GM12801 (cell line): ENCODE data around the gene C10orf67.

Experiments
- TF ChIP-seq, protein P1 (sequence below): IDR thresholded peaks from one replicate; pipeline ENCODE4 v1.5.1; 2011; ENCODE audit warnings: control low read depth; ENCODE audit not compliant: insufficient read length; ENCODE audit errors: extremely low read depth

Gene C10orf67

GRCh38 chr10:23200997-23201652 lies 143.5 kb downstream of the C10orf67 start:
- TF ChIP-seq, protein P1, sequence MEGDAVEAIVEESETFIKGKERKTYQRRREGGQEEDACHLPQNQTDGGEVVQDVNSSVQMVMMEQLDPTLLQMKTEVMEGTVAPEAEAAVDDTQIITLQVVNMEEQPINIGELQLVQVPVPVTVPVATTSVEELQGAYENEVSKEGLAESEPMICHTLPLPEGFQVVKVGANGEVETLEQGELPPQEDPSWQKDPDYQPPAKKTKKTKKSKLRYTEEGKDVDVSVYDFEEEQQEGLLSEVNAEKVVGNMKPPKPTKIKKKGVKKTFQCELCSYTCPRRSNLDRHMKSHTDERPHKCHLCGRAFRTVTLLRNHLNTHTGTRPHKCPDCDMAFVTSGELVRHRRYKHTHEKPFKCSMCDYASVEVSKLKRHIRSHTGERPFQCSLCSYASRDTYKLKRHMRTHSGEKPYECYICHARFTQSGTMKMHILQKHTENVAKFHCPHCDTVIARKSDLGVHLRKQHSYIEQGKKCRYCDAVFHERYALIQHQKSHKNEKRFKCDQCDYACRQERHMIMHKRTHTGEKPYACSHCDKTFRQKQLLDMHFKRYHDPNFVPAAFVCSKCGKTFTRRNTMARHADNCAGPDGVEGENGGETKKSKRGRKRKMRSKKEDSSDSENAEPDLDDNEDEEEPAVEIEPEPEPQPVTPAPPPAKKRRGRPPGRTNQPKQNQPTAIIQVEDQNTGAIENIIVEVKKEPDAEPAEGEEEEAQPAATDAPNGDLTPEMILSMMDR: no peak

GRCh38 chr10:23200586-23200985 lies 144.0 kb downstream of the C10orf67 start:
- TF ChIP-seq, protein P1: no peak

- TF ChIP-seq, protein P1: no peak
These were observed 144.7 kb downstream of the C10orf67 start for GRCh38 chr10:23199768-23200511.

GRCh38 chr10:23198940-23199767 lies 145.4 kb downstream of the C10orf67 start:
- TF ChIP-seq, protein P1: no peak

DNA sequence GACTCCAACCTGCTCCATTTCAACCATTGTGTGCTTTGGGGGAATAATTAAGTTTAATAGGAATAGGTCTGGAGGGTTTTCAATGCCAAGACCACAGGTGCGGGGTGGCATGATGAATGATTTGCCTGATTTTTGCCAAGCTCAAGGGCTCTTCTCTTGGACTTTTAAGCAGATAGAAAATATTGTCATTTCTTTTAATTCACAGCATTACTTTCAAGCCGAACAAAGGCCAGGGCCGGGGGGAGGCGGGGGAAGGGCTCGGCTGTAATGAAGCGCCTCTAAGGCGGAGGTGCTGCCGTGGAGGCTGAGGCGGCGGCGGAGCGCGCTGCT lies 146.0 kb downstream of the C10orf67 start:
- TF ChIP-seq, protein P1: no peak

GRCh38 chr10:23197416-23197861 lies 147.2 kb downstream of the C10orf67 start:
- TF ChIP-seq, protein P1: no peak

GRCh38 chr10:23196915-23197314 lies 147.7 kb downstream of the C10orf67 start:
- TF ChIP-seq, protein P1: no peak
